K562 (cell line): ENCODE measurements around the gene DNAH8. TPM values are rescaled to one million over a fixed set of nuclear protein-coding genes. Genes with fewer than 3 reads are reported as not detected.
A peak's percentile ranks its signal among the peaks of the same experiment; 100 is the strongest.

Experiments
- ATAC-seq: fragments of 200-7000 bp; cut with Tn5 transposase; 3 replicates; pipeline ENCODE4 v1.9.1; 2020; ENCODE audit warnings: moderate library complexity
- BruUV-seq: library from RNA; stranded (reverse); fragments of 400-500 nt; replicated peaks from 2 replicates; lab custom pipeline; 2021; lab: Mats Ljungman, UMichigan
- CTCF ChIA-PET: fragments of 300-600 bp; formaldehyde crosslinking; extraction: SDS; loops from one replicate; lab custom pipeline; 2021; ENCODE audit warnings: low intra/inter-chr PET ratio; lab: Yijun Ruan, JAX
- POLR2A ChIA-PET: fragments of 300-600, 350-650 bp; sonication (Branson Sonifier 250); formaldehyde crosslinking; extraction: SDS; loops from one replicate; lab custom pipeline; 2021; ENCODE audit warnings: antibody characterized with exemption, inconsistent platforms; lab: Yijun Ruan, JAX
- DNase-seq, 4 experiments: peaks; one replicate each; pipeline versions ENCODE4 v3.0.0 to v3.0.0-alpha.2; 2011 to 2018; ENCODE audit warnings: low spot score in 3 of 4, mixed read lengths in 3 of 4; ENCODE audit errors: extremely low read depth in 1 of 4
- FAIRE-seq: peaks from 2 replicates; lab custom pipeline; 2011; peaks lifted over from hg19 to GRCh38; lab: Jason Lieb, UNC
- H2AFZ ChIP-seq: 2 replicates; pipeline ENCODE4 v1.6.0; 2011; ENCODE audit warnings: low read depth, low read length, control low read depth, inconsistent platforms
- H3K27ac ChIP-seq: fragments of 200-600 bp; 3 replicates; pipeline ENCODE4 v1.8.0; 2011; ENCODE audit warnings: low read depth, mild to moderate bottlenecking, control low read depth, inconsistent platforms, low read length, moderate library complexity, mixed read lengths; ENCODE audit errors: extremely low read depth
- H3K27me3 ChIP-seq, 2 experiments: fragments of 300-600 bp in 1 of 2; 2 replicates in 1 of 2; 3 replicates in 1 of 2; pipeline versions ENCODE4 v1.6.0 to v1.8.0; 2011; ENCODE audit warnings: inconsistent platforms in 2 of 2, low read length in 2 of 2, mild to moderate bottlenecking in 1 of 2, mixed read lengths in 1 of 2, moderate library complexity in 1 of 2; ENCODE audit not compliant: control insufficient read depth in 2 of 2, insufficient read depth in 2 of 2
- H3K36me3 ChIP-seq: fragments of 300-600 bp; 3 replicates; pipeline ENCODE4 v1.8.0; 2011; ENCODE audit warnings: mild to moderate bottlenecking, low read length, inconsistent platforms; ENCODE audit not compliant: control insufficient read depth, insufficient read depth
- H3K4me1 ChIP-seq, 2 experiments: fragments of 200-600 bp in 1 of 2; replicated peaks in 1 of 2; 2 replicates in 1 of 2; 3 replicates in 1 of 2; pipeline versions ENCODE4 v1.5.1 to v1.8.0; 2011; ENCODE audit warnings: inconsistent platforms in 2 of 2, low read length in 2 of 2, mild to moderate bottlenecking in 1 of 2, mixed read lengths in 1 of 2, moderate library complexity in 1 of 2; ENCODE audit not compliant: control insufficient read depth in 2 of 2, insufficient read depth in 2 of 2
- H3K4me2 ChIP-seq: 2 replicates; pipeline ENCODE4 v1.6.1; 2011; ENCODE audit warnings: low read length, control low read depth, inconsistent platforms, mixed read lengths; ENCODE audit not compliant: insufficient read depth
- H3K4me3 ChIP-seq: fragments of 200-600 bp; sonication (generic), shearing (Covaris generic); 2 replicates; pipeline ENCODE4 v1.5.1; 2016; ENCODE audit warnings: control low read depth, inconsistent platforms
- H3K79me2 ChIP-seq: fragments of 200-600 bp; 3 replicates; pipeline ENCODE4 v1.8.0; 2011; ENCODE audit warnings: low read length, inconsistent platforms; ENCODE audit not compliant: control insufficient read depth, insufficient read depth
- H3K9ac ChIP-seq, 2 experiments: 2 replicates each; pipeline versions ENCODE4 v1.6.0 to v1.6.1; 2011; ENCODE audit warnings: low read depth in 2 of 2, low read length in 2 of 2, control low read depth in 1 of 2, inconsistent platforms in 1 of 2, mild to moderate bottlenecking in 1 of 2, mixed read lengths in 1 of 2; ENCODE audit not compliant: insufficient read depth in 1 of 2
- H3K9me1 ChIP-seq: one replicate; pipeline ENCODE4 v1.6.0; 2011; ENCODE audit warnings: inconsistent platforms, mild to moderate bottlenecking, low read length, moderate library complexity; ENCODE audit not compliant: control insufficient read depth, insufficient read depth
- H3K9me3 ChIP-seq: replicated peaks from 2 replicates; pipeline ENCODE4 v1.5.1; 2011; ENCODE audit warnings: low read depth, low read length, inconsistent platforms; ENCODE audit not compliant: control insufficient read depth, insufficient read depth
- H4K20me1 ChIP-seq: replicated peaks from 2 replicates; pipeline ENCODE4 v1.6.1; 2011; ENCODE audit warnings: low read length, inconsistent platforms, mixed read lengths; ENCODE audit not compliant: control insufficient read depth, insufficient read depth
- CREB5 ChIP-seq: fragments of 250-450 bp; sonication (Bioruptor Pico); IDR thresholded peaks from 2 replicates; pipeline ENCODE4 v1.5.0; 2020; ENCODE audit warnings: mild to moderate bottlenecking
- E2F1 ChIP-seq: sonication (generic); formaldehyde crosslinking; IDR thresholded peaks from 2 replicates; pipeline ENCODE4 v1.8.1; 2023; ENCODE audit warnings: mild to moderate bottlenecking, missing genetic modification reagents, moderate library complexity
- HNRNPL ChIP-seq: fragments of 200-400 bp; formaldehyde crosslinking; IDR thresholded peaks from 2 replicates; pipeline ENCODE4 v1.6.1; 2017; ENCODE audit warnings: low read depth, mild to moderate bottlenecking, low read length
- MAFK ChIP-seq: IDR thresholded peaks from 2 replicates; pipeline ENCODE4 v1.6.1; 2011; ENCODE audit warnings: low read length, improper control_type of control experiment
- RREB1 ChIP-seq: fragments of 250-450 bp; sonication (Bioruptor Pico); IDR thresholded peaks from 2 replicates; pipeline ENCODE4 v1.4.0; 2020
- WHSC1 ChIP-seq: IDR thresholded peaks from one replicate; pipeline ENCODE4 v1.6.1; 2012; ENCODE audit warnings: low read length, control low read depth, inconsistent platforms
- ZNF140 ChIP-seq: fragments of 250-450 bp; sonication (Bioruptor Pico); IDR thresholded peaks from 2 replicates; pipeline ENCODE4 v1.8.0; 2021; ENCODE audit warnings: moderate library complexity, mild to moderate bottlenecking, inconsistent platforms
- ZNF512 ChIP-seq: IDR thresholded peaks from 2 replicates; pipeline ENCODE4 v1.6.1; 2016; ENCODE audit warnings: missing genetic modification characterization, missing compliant biosample characterization
- WGBS: fragments of 100-300 bp; shearing (Covaris generic); methylation state at CpG from one replicate; pipeline ENCODE4 v1.1.6; 2016; ENCODE audit warnings: low coverage, mixed read lengths; ENCODE audit not compliant: insufficient coverage; ENCODE audit errors: missing lambda C conversion rate; 5-methylcytosine and 5-hydroxymethylcytosine counted together
- in situ Hi-C: fragments of 300-500 bp; cut with MboI; formaldehyde crosslinking; loops from 4 replicates; pipeline ENCODE4 v1.15.0; 2018; ENCODE audit warnings: inconsistent platforms, mixed read lengths
- intact Hi-C: fragments of 100-400 bp; cut with micrococcal nuclease; formaldehyde crosslinking; loops from 2 replicates; pipeline ENCODE4 v1.14.2; 2022
- polyA plus RNA-seq, 8 experiments: library from polyadenylated mRNA; depleted of rRNA in 4 of 8; stranded (reverse) in 5 of 8; unstranded in 3 of 8; fragments of >200 nt; fragmentation: Nextera tagmentation in 2 of 8; fragmentation: Illumina TruSeq in 1 of 8; extraction: Ambion mirVana in 2 of 8; extraction: Trizol in 1 of 8; gene quantifications; 2 replicates each; pipeline versions ENCODE4 v1.2.1 to v1.2.3, GENCODE V29; 2011 to 2014; ENCODE audit warnings: inconsistent platforms in 1 of 8, missing spikeins in 1 of 8
- total RNA-seq, 7 experiments: library from RNA; depleted of rRNA in 6 of 7; stranded (reverse); fragments of >200 nt in 6 of 7; fragmentation: Illumina TruSeq in 2 of 7; extraction: Trizol in 2 of 7; gene quantifications; 2 replicates each; pipeline versions ENCODE4 v1.2.1 to v1.2.3, GENCODE V29; 2011 to 2021; ENCODE audit warnings: low replicate concordance in 1 of 7

The DNAH8 gene
- total and polyA plus RNA-seq, 9 of the 15 experiments (the other 6 are each of a cell fraction or from before 2014, with no cell fraction given) = 1.2 to 4.2 (median 2.9) TPM

- peaks cover 19 to 23% of the 10 kb centered on the region in 2 experiments for H3K27me3 ChIP-seq
- H3K4me3 ChIP-seq = no peak overlapping the region
- BruUV-seq = no TSS peak
- H3K9me1 ChIP-seq = no peaks in the 10 kb centered on the region
- POLR2A ChIA-PET = interaction anchor here (0.5 kb wide), 1 partner anchor 71 kb away, joined by 3 read pairs; no protein-coding TSS in a partner anchor
- CTCF ChIA-PET = interaction anchor here (0.7 to 1.1 kb wide), 3 partner anchors 49 to 101 kb away, joined by 4 to 5 read pairs (median 4); no protein-coding TSS in a partner anchor
- intact Hi-C loops = loop anchor here (1.0 to 2.0 kb wide), 2 partner anchors 89 to 99 kb away; no protein-coding TSS in a partner anchor
- in situ Hi-C loops = no loop called here
- no peaks in the 10 kb centered on the region for H4K20me1 ChIP-seq
- H2AFZ ChIP-seq = no peak overlapping the region
- ATAC-seq = no peak
- no peaks in the 10 kb centered on the region for H3K79me2 ChIP-seq
- WGBS = 47% methylated on average over 1 of the region's 1 CpG
- no peak overlapping the region for H3K4me2 ChIP-seq
- no peak for FAIRE-seq
- DNase-seq = no peak
- H3K36me3 ChIP-seq = no peaks in the 10 kb centered on the region
- no peak overlapping the region for H3K27ac ChIP-seq
- H3K9me3 ChIP-seq = no peaks in the 10 kb centered on the region
- H3K9ac ChIP-seq = no peak overlapping the region
- peaks cover 6 to 20% of the 10 kb centered on the region in 2 experiments for H3K4me1 ChIP-seq
- TF ChIP-seq E2F1 (CRISPR knock-in tag) (no peak), RREB1 (CRISPR knock-in tag) (no peak), MAFK (peak; percentile 73), WHSC1 (no peak), CREB5 (CRISPR knock-in tag) (no peak), ZNF140 (CRISPR knock-in tag) (no peak), HNRNPL (no peak), ZNF512 (tag) (0 out of 2 replicates have a peak, but pooled peaks have one; percentile 33)
These were observed 288.4 kb downstream of the DNAH8 start for GRCh38 chr6:39003492-39003891.
